Vagina (tissue), 2 donors: ENCODE measurements around the gene CHD5. TPM values are rescaled to one million over a fixed set of nuclear protein-coding genes. Genes with fewer than 3 reads are reported as not detected.

Experiments
- DNase-seq, 2 donors: peaks; one replicate each; pipeline ENCODE4 v3.0.0-alpha.2; 2017; ENCODE audit errors: extremely low spot score in 2 of 2
- H3K27ac ChIP-seq: fragments of 200-600 bp; sonication (generic); one replicate; pipeline ENCODE4 v1.5.1; 2019
- H3K27me3 ChIP-seq: fragments of 200-600 bp; sonication (generic); one replicate; pipeline ENCODE4 v1.5.1; 2019
- H3K36me3 ChIP-seq, 2 donors: fragments of 200-600 bp; sonication (generic); one replicate each; pipeline ENCODE4 v1.5.1; 2017 to 2019
- H3K4me1 ChIP-seq: fragments of 200-600 bp; sonication (generic); one replicate; pipeline ENCODE4 v1.5.1; 2019
- H3K4me3 ChIP-seq, 2 donors: fragments of 200-600 bp; sonication (generic); 1 replicate in 1 of 2; 2 replicates in 1 of 2; pipeline ENCODE4 v1.5.1; 2016 to 2019
- H3K9me3 ChIP-seq: fragments of 200-600 bp; sonication (generic); one replicate; pipeline ENCODE4 v1.5.1; 2019
- POLR2A ChIP-seq, 2 donors: fragments of 450-650 bp; IDR thresholded peaks; one replicate each; pipeline ENCODE4 v1.6.1; 2017; ENCODE audit warnings: antibody characterized with exemption in 2 of 2, mild to moderate bottlenecking in 2 of 2, moderate library complexity in 2 of 2
- POLR2AphosphoS5 ChIP-seq, 2 donors: sonication (generic); formaldehyde crosslinking; IDR thresholded peaks; one replicate each; pipeline ENCODE4 v1.9.0; 2017; ENCODE audit warnings: antibody characterized with exemption in 2 of 2, mild to moderate bottlenecking in 2 of 2, low read depth in 1 of 2; ENCODE audit not compliant: insufficient read depth in 1 of 2
- intact Hi-C: fragments of 100-400 bp; cut with DNase I; formaldehyde crosslinking; loops from one replicate; pipeline ENCODE4 v1.15.1; 2023
- total RNA-seq: library from RNA; depleted of rRNA; stranded (reverse); fragments of >200 nt; gene quantifications from one replicate; pipeline ENCODE4 v1.2.3, GENCODE V29; 2016
- TF ChIP-seq, protein P1 (sequence below), 3 experiments: fragments of 450-650 bp in 2 of 3; fragments of 200-600 bp in 1 of 3; sonication (generic) in 1 of 3; IDR thresholded peaks; one replicate each; pipeline ENCODE4 v1.5.1; 2017 to 2019; ENCODE audit warnings: antibody characterized with exemption in 3 of 3, mild to moderate bottlenecking in 2 of 3, moderate library complexity in 2 of 3

Gene CHD5
- total RNA-seq, 1 donor from 2014 or later = 2.0 TPM

DNA sequence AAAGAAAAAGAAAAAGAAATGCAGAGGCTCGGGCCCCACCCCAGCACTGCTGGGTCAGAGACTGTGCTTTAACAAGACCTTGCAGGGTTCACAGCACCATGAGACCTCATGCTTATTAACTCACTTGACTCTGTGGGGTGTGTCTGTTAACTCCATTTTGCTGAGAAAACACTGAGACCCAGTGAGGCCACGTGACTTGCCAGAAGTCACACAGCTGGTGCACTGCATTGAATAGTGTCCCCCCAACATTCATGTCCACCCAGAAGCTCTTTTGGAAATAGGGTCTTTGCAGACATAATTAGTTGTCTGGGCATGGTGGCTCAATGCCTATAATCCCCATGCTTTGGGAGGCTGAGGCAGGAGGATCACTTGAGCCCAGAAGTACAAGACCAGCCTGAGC lies 39.7 kb downstream of the CHD5 start:
- no peaks in the 10 kb centered on the region for H3K9me3 ChIP-seq
- DNase-seq = no peak
- intact Hi-C loops = no loop called here
- H3K4me3 ChIP-seq = no peak overlapping the region
- H3K36me3 ChIP-seq = no peaks in the 10 kb centered on the region
- no peaks in the 10 kb centered on the region for H3K27me3 ChIP-seq
- no peak overlapping the region for H3K27ac ChIP-seq
- TF ChIP-seq, protein P1, sequence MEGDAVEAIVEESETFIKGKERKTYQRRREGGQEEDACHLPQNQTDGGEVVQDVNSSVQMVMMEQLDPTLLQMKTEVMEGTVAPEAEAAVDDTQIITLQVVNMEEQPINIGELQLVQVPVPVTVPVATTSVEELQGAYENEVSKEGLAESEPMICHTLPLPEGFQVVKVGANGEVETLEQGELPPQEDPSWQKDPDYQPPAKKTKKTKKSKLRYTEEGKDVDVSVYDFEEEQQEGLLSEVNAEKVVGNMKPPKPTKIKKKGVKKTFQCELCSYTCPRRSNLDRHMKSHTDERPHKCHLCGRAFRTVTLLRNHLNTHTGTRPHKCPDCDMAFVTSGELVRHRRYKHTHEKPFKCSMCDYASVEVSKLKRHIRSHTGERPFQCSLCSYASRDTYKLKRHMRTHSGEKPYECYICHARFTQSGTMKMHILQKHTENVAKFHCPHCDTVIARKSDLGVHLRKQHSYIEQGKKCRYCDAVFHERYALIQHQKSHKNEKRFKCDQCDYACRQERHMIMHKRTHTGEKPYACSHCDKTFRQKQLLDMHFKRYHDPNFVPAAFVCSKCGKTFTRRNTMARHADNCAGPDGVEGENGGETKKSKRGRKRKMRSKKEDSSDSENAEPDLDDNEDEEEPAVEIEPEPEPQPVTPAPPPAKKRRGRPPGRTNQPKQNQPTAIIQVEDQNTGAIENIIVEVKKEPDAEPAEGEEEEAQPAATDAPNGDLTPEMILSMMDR (IDR thresholded peaks at IDR 0.05) = no peak
- TF ChIP-seq POLR2A (IDR thresholded peaks at IDR 0.05) (no peak), POLR2AphosphoS5 (IDR thresholded peaks at IDR 0.05; ENCODE audit: insufficient read depth in 1 of 2, low read depth in 1 of 2) (no peak)
- no peaks in the 10 kb centered on the region for H3K4me1 ChIP-seq

DNA sequence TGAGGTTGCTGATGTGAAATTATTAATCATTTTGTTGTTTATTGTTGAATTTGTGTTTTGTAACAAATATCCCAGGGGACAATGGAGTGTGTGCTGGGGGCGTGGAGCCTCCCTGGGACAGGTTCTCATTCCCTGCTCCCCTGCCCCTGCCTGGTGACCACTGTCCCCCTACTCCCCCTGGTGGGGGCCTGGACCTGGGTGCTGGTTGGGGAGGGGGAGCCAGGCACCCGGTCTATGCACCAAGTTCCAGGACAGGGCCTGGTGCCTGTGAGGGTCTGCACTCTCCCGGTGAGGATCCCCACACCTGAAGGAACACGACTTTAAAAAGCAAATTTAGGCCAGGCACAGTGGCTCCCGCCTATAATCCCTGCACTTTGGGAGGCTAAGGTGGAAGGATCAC lies 42.4 kb downstream of the CHD5 start:
- Histone ChIP-seq H3K27me3 (no peaks in the 10 kb centered on the region), H3K36me3 (no peaks in the 10 kb centered on the region), H3K27ac (no peak overlapping the region), H3K4me1 (no peaks in the 10 kb centered on the region), H3K4me3 (no peak overlapping the region), H3K9me3 (no peaks in the 10 kb centered on the region)
- intact Hi-C loops = no loop called here
- TF ChIP-seq POLR2AphosphoS5 (IDR thresholded peaks at IDR 0.05; ENCODE audit: insufficient read depth in 1 of 2, low read depth in 1 of 2) (no peak), POLR2A (IDR thresholded peaks at IDR 0.05) (no peak)
- TF ChIP-seq, protein P1 (IDR thresholded peaks at IDR 0.05) = no peak
- DNase-seq = no peak

DNA sequence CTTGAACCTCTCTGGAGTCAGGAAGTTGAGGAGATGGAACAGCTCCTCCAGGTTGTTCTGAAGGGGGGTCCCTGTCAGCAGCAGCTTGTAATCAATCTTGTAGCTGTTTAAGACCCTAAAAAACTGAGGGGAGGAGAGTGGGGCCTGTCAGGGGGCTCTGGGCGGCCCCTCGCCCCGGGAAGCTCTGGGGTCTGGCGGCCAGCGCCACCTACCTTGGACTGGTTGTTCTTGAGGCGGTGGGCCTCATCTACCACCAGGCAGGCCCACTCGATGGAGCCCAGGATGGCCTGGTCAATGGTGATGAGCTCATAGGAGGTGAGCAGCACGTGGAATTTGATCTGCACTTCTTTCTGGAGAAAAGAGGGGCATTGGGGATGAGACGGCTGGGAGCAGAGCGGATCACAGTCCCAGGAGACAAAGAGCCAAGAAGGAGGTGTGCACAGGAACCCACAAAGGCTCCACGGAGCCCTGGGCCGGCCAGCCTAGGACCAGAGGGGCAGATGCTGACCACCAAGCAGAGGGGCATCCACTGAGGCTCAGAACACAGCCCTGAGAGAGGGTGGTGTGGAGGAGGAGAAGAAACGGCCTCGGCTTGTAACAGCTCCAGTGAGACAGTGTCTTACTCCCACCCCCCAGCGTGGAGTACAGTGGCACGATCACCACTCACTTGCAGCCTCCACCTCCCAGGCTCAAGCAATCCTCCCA lies 43.5 kb downstream of the CHD5 start:
- no peak for DNase-seq
- TF ChIP-seq, protein P1 (IDR thresholded peaks at IDR 0.05) = no peak
- TF ChIP-seq POLR2A (IDR thresholded peaks at IDR 0.05) (no peak), POLR2AphosphoS5 (IDR thresholded peaks at IDR 0.05; ENCODE audit: insufficient read depth in 1 of 2, low read depth in 1 of 2) (no peak)
- intact Hi-C loops = no loop called here
- no peaks in the 10 kb centered on the region for H3K9me3 ChIP-seq
- no peaks in the 10 kb centered on the region for H3K4me1 ChIP-seq
- no peak overlapping the region for H3K27ac ChIP-seq
- no peak overlapping the region for H3K4me3 ChIP-seq
- H3K27me3 ChIP-seq = no peaks in the 10 kb centered on the region
- no peaks in the 10 kb centered on the region for H3K36me3 ChIP-seq

DNA sequence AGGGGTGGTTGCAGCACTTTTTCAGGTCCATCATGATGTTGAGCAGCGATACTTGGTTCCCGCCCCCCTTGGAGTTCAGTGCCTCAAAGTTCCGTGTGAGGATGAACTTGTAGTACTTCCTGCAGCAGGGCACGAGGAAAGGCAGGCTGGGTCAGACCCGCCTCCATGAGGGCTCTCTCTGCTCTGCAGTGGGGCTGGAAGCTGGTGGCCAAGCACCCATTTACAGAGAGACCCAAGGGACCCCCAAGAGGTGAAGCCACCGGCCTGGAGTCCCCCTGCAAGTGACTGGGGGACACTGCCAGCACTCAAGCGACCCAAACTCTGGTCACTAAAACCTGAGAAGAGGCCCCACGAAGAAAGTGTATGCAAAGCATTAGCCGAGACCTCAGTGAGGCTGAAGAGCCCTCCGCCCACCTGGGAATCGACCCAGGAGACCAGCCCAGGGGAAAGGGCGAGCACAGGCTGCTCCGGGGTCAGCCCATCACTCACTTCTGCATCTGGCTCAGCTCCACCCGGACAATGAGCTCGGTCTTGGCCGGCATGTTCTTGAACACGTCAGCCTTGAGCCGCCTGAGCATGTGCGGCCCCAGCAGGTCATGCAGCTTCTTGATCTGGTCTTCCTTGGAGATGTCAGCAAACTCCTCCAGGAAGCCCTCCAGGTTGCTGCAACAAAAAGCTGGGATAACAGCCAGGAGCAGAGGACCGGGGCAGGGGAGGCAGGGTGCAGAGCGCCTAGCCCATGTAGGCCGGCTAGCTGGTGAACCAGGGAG lies 45.2 kb downstream of the CHD5 start:
- H3K36me3 ChIP-seq = no peaks in the 10 kb centered on the region
- intact Hi-C loops = no loop called here
- no peak for DNase-seq
- H3K27me3 ChIP-seq = no peaks in the 10 kb centered on the region
- no peaks in the 10 kb centered on the region for H3K9me3 ChIP-seq
- no peaks in the 10 kb centered on the region for H3K4me1 ChIP-seq
- H3K4me3 ChIP-seq = no peak overlapping the region
- TF ChIP-seq POLR2A (IDR thresholded peaks at IDR 0.05) = no peak
- TF ChIP-seq, protein P1 (IDR thresholded peaks at IDR 0.05) = no peak
- no peak for TF ChIP-seq POLR2AphosphoS5 (IDR thresholded peaks at IDR 0.05; ENCODE audit: insufficient read depth in 1 of 2, low read depth in 1 of 2)
- H3K27ac ChIP-seq = no peak overlapping the region

DNA sequence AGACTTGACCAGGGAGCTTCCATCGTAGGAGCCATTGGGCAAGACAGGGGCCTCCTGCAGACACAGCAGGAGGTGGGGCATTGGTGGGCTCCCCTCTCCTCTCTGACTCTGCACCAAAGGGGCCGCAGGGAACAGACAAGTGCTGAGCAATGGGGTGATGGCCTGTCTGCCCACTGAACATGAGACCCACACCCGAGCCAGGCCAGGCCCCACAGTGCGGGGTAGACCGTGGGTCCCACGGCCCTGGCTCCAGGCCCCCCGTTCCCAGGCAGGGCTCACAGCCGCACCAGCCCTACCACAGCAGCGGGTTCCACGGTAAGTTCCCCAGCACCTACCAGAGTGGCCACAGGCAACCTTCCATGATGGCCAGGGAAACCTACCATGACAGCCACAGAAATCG lies 45.9 kb downstream of the CHD5 start:
- no peak overlapping the region for H3K27ac ChIP-seq
- H3K9me3 ChIP-seq = no peaks in the 10 kb centered on the region
- H3K27me3 ChIP-seq = no peaks in the 10 kb centered on the region
- no peaks in the 10 kb centered on the region for H3K4me1 ChIP-seq
- intact Hi-C loops = no loop called here
- H3K4me3 ChIP-seq = no peak overlapping the region
- TF ChIP-seq POLR2AphosphoS5 (IDR thresholded peaks at IDR 0.05; ENCODE audit: insufficient read depth in 1 of 2, low read depth in 1 of 2) (no peak), POLR2A (IDR thresholded peaks at IDR 0.05) (no peak)
- TF ChIP-seq, protein P1 (IDR thresholded peaks at IDR 0.05) = no peak
- H3K36me3 ChIP-seq = no peaks in the 10 kb centered on the region
- DNase-seq = no peak
